Smooth muscle cell (in vitro differentiated cells): ENCODE results near the gene RIOK2. TPM values are rescaled to one million over a fixed set of nuclear protein-coding genes. Genes with fewer than 3 reads are reported as not detected.

Experiments
- DNase-seq: peaks from one replicate; lab custom pipeline; 2025; ENCODE audit not compliant: unreplicated experiment; lab: John Stamatoyannopoulos, UW
- H2AFZ ChIP-seq: fragments of 200-600 bp; sonication (generic); 2 replicates; pipeline ENCODE4 v1.6.0; 2016; ENCODE audit warnings: antibody characterized with exemption, low read depth, mild to moderate bottlenecking
- H3F3A ChIP-seq: fragments of 200-600 bp; sonication (generic); 2 replicates; pipeline ENCODE4 v1.6.0; 2017; ENCODE audit warnings: antibody characterized with exemption, low read depth
- H3K27ac ChIP-seq: fragments of 200-600 bp; sonication (generic); 2 replicates; pipeline ENCODE4 v1.5.1; 2016; ENCODE audit warnings: low read depth, mild to moderate bottlenecking
- H3K27me3 ChIP-seq: fragments of 200-600 bp; sonication (generic); 2 replicates; pipeline ENCODE4 v1.6.1; 2016; ENCODE audit warnings: low read depth, mild to moderate bottlenecking
- H3K36me3 ChIP-seq: fragments of 200-600 bp; sonication (generic); 2 replicates; pipeline ENCODE4 v1.5.1; 2016; ENCODE audit warnings: low read depth
- H3K4me1 ChIP-seq: fragments of 200-600 bp; sonication (generic); 2 replicates; pipeline ENCODE4 v1.5.1; 2016; ENCODE audit warnings: low read depth
- H3K4me2 ChIP-seq: fragments of 200-600 bp; sonication (generic); 2 replicates; pipeline ENCODE4 v1.6.0; 2016; ENCODE audit warnings: mild to moderate bottlenecking
- H3K4me3 ChIP-seq: fragments of 200-600 bp; sonication (generic); 2 replicates; pipeline ENCODE4 v1.5.1; 2016; ENCODE audit warnings: mild to moderate bottlenecking
- H3K79me2 ChIP-seq: fragments of 200-600 bp; sonication (generic); 2 replicates; pipeline ENCODE4 v1.6.0; 2016; ENCODE audit warnings: low read depth, mild to moderate bottlenecking
- H3K9ac ChIP-seq: fragments of 200-600 bp; sonication (generic); 2 replicates; pipeline ENCODE4 v1.6.0; 2016; ENCODE audit warnings: low read depth
- H3K9me3 ChIP-seq: fragments of 200-600 bp; sonication (generic); replicated peaks from 2 replicates; pipeline ENCODE4 v1.5.1; 2016; ENCODE audit warnings: low read depth
- H4K20me1 ChIP-seq: fragments of 200-600 bp; sonication (generic); 2 replicates; pipeline ENCODE4 v1.6.0; 2016; ENCODE audit warnings: low read depth
- CTCF ChIP-seq: fragments of 200-600 bp; sonication (generic); IDR thresholded peaks from 2 replicates; pipeline ENCODE4 v1.5.1; 2017; ENCODE audit warnings: borderline replicate concordance, mild to moderate bottlenecking, antibody characterized with exemption; ENCODE audit not compliant: insufficient read depth, poor library complexity, severe bottlenecking
- WGBS: methylation state at CpG from one replicate; pipeline ENCODE4 v1.1.7; 2016; ENCODE audit warnings: low lambda C conversion rate; 5-methylcytosine and 5-hydroxymethylcytosine counted together
- polyA plus RNA-seq: library from polyadenylated mRNA; unstranded; fragments of >200 nt; fragmentation: Nextera tagmentation; extraction: Ambion mirVana; gene quantifications from 2 replicates; pipeline ENCODE4 v1.2.1, GENCODE V29; 2016
- small RNA-seq: library from RNA; depleted of rRNA; stranded (forward); fragments of <200 nt; gene quantifications from one replicate; pipeline ENCODE3, GENCODE V24; 2014
- total RNA-seq: library from RNA; depleted of rRNA; stranded (reverse); fragments of >200 nt; gene quantifications from 2 replicates; pipeline ENCODE4 v1.2.3, GENCODE V29; 2014

The RIOK2 gene
- total and polyA plus RNA-seq, 2 experiments from 2014 or later: 34.3 to 45.6 TPM

DNA sequence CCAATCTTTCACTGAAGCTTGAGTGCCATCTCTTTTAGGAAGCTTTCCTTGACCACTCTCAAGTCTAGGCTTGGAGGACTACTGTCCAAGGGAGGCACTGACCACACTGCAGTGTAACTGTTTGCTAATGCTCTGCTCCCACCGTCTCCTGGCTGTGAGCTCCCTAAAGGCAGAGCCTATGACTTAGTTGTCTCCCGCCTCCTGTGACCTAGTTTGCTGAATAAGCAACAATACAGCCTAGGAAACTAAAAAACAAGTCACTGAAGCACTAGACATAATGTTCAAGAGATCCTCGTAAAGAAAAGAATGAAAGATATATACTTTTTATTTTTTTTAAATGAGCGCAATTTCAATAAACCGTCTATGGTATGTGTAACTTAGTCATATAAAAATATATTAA is 72.0 kb downstream of the RIOK2 start:
- Histone ChIP-seq H3F3A (peaks cover 13% of the 10 kb centered on the region), H3K36me3 (no peaks in the 10 kb centered on the region)
- 49% methylated on average over 5 of the region's 5 CpGs for WGBS

More for the DNA sequence above, 72.0 kb downstream of the RIOK2 start:
- TF ChIP-seq CTCF: no peak
- H3K9ac ChIP-seq: no peak overlapping the region
- H3K27ac ChIP-seq: peak overlapping the region; percentile 51
- peak overlapping the region; percentile 81 for H3K4me2 ChIP-seq
- peaks cover 26% of the 10 kb centered on the region for H3K4me1 ChIP-seq
- peak overlapping the region; percentile 50 for H2AFZ ChIP-seq
- no peak for DNase-seq
- no peaks in the 10 kb centered on the region for H3K9me3 ChIP-seq
- H3K27me3 ChIP-seq: no peaks in the 10 kb centered on the region
- H3K79me2 ChIP-seq: no peaks in the 10 kb centered on the region
- no peaks in the 10 kb centered on the region for H4K20me1 ChIP-seq
- H3K4me3 ChIP-seq: peak overlapping the region; percentile 15

Small RNA genes within 50 kb of the gene (small RNA-seq; reads per million reads assigned to genes)
- gene RNU1-73P: not detected

Other genes with a start within 250 kb of the RIOK2 start
- gene LNPEP, start 247.2 kb downstream of the RIOK2 start, total RNA-seq: 24.3 and 28.0 TPM in 2 replicates
- 2.3 and 3.5 TPM in 2 replicates for gene LNPEP, start 247.2 kb downstream of the RIOK2 start, polyA plus RNA-seq
- 21.8 and 27.4 TPM in 2 replicates for gene LIX1, start 40.6 kb downstream of the RIOK2 start, total RNA-seq
- 11.8 and 20.1 TPM in 2 replicates for gene LIX1, start 40.6 kb downstream of the RIOK2 start, polyA plus RNA-seq